H9 (cell line): ENCODE measurements around the gene SAMD7. TPM values are rescaled to one million over a fixed set of nuclear protein-coding genes. Genes with fewer than 3 reads are reported as not detected.

ENCODE experiments used
- DNase-seq: peaks from one replicate; pipeline ENCODE4 v3.0.0-alpha.2; 2017
- H2AFZ ChIP-seq: one replicate; pipeline ENCODE4 v1.6.1; 2013; ENCODE audit warnings: mild to moderate bottlenecking, low read length, control low read depth, moderate library complexity
- H2AK5ac ChIP-seq: 2 replicates; pipeline ENCODE4 v1.6.1; 2013; ENCODE audit warnings: low read length, control low read depth, mixed read lengths; ENCODE audit not compliant: insufficient read length
- H2BK120ac ChIP-seq: one replicate; pipeline ENCODE4 v1.6.1; 2013; ENCODE audit warnings: low read depth, mild to moderate bottlenecking, low read length, control low read depth, inconsistent platforms; ENCODE audit not compliant: poor library complexity, severe bottlenecking
- H2BK12ac ChIP-seq: 2 replicates; pipeline ENCODE4 v1.6.1; 2013; ENCODE audit warnings: low read length, control low read depth, mixed read lengths, low read depth; ENCODE audit not compliant: insufficient read length
- H2BK15ac ChIP-seq: 2 replicates; pipeline ENCODE4 v1.6.1; 2013; ENCODE audit warnings: low read depth, low read length, control low read depth
- H2BK20ac ChIP-seq: one replicate; pipeline ENCODE4 v1.6.1; 2013; ENCODE audit warnings: low read depth, mild to moderate bottlenecking, low read length, control low read depth, inconsistent platforms; ENCODE audit not compliant: poor library complexity, severe bottlenecking
- H2BK5ac ChIP-seq: 2 replicates; pipeline ENCODE4 v1.6.1; 2013; ENCODE audit warnings: low read length, control low read depth, mixed read lengths; ENCODE audit not compliant: insufficient read length
- H3K14ac ChIP-seq: 2 replicates; pipeline ENCODE4 v1.6.1; 2013; ENCODE audit warnings: low read length, control low read depth; ENCODE audit not compliant: insufficient read depth
- H3K18ac ChIP-seq: 2 replicates; pipeline ENCODE4 v1.6.1; 2013; ENCODE audit warnings: low read depth, mild to moderate bottlenecking, mixed read lengths, low read length, control low read depth; ENCODE audit not compliant: insufficient read length
- H3K23ac ChIP-seq: 2 replicates; pipeline ENCODE4 v1.6.1; 2013; ENCODE audit warnings: low read length, control low read depth, mixed read lengths, low read depth; ENCODE audit not compliant: insufficient read length
- H3K23me2 ChIP-seq: 2 replicates; pipeline ENCODE4 v1.6.1; 2013; ENCODE audit warnings: low read depth, mild to moderate bottlenecking, mixed read lengths, low read length, control low read depth; ENCODE audit not compliant: insufficient read length, poor library complexity, severe bottlenecking
- H3K27ac ChIP-seq: 2 replicates; pipeline ENCODE4 v1.5.1; 2013; ENCODE audit warnings: low read length, control low read depth, mixed read lengths, low read depth; ENCODE audit not compliant: insufficient read length
- H3K27me3 ChIP-seq: 2 replicates; pipeline ENCODE4 v1.6.1; 2013; ENCODE audit warnings: low read length, control low read depth, inconsistent platforms; ENCODE audit not compliant: insufficient read depth
- H3K4ac ChIP-seq: 2 replicates; pipeline ENCODE4 v1.6.1; 2013; ENCODE audit warnings: low read depth, mild to moderate bottlenecking, control low read depth, inconsistent platforms, low read length, moderate library complexity
- H3K4me1 ChIP-seq: 2 replicates; pipeline ENCODE4 v1.6.1; 2013; ENCODE audit warnings: low read length, control low read depth, inconsistent platforms; ENCODE audit not compliant: insufficient read depth
- H3K4me2 ChIP-seq: 2 replicates; pipeline ENCODE4 v1.6.1; 2013; ENCODE audit warnings: low read length, control low read depth, mixed read lengths; ENCODE audit not compliant: insufficient read length, insufficient read depth
- H3K56ac ChIP-seq: 2 replicates; pipeline ENCODE4 v1.6.1; 2013; ENCODE audit warnings: low read depth, mild to moderate bottlenecking, mixed read lengths, low read length, control low read depth; ENCODE audit not compliant: insufficient read length
- H3K79me1 ChIP-seq: 2 replicates; pipeline ENCODE4 v1.6.1; 2013; ENCODE audit warnings: low read depth, mild to moderate bottlenecking, moderate library complexity, low read length, control low read depth, inconsistent platforms; ENCODE audit not compliant: insufficient read depth, poor library complexity, severe bottlenecking
- H3K79me2 ChIP-seq: 2 replicates; pipeline ENCODE4 v1.6.1; 2013; ENCODE audit warnings: low read length, control low read depth, inconsistent platforms; ENCODE audit not compliant: insufficient read depth
- H3K9ac ChIP-seq: 2 replicates; pipeline ENCODE4 v1.6.1; 2013; ENCODE audit warnings: low read length, control low read depth, mixed read lengths; ENCODE audit not compliant: insufficient read length; ENCODE audit errors: extremely low read depth
- H3K9me3 ChIP-seq: one replicate; pipeline ENCODE4 v1.6.1; 2013; ENCODE audit warnings: low read depth, low read length, inconsistent platforms; ENCODE audit not compliant: control insufficient read depth
- H3T11ph ChIP-seq: one replicate; pipeline ENCODE4 v1.6.1; 2013; ENCODE audit warnings: mild to moderate bottlenecking, low read length, control low read depth, inconsistent platforms
- H4K20me1 ChIP-seq: one replicate; pipeline ENCODE4 v1.6.1; 2013; ENCODE audit not compliant: control insufficient read depth, insufficient read length, insufficient read depth
- H4K5ac ChIP-seq: 2 replicates; pipeline ENCODE4 v1.6.1; 2013; ENCODE audit warnings: low read depth, mild to moderate bottlenecking, mixed read lengths, low read length, control low read depth; ENCODE audit not compliant: insufficient read length
- H4K8ac ChIP-seq: replicated peaks from 2 replicates; pipeline ENCODE4 v1.6.1; 2013; ENCODE audit warnings: low read length, control low read depth, mixed read lengths, low read depth; ENCODE audit not compliant: insufficient read length
- H4K91ac ChIP-seq: 2 replicates; pipeline ENCODE4 v1.6.1; 2013; ENCODE audit warnings: low read depth, mild to moderate bottlenecking, moderate library complexity, mixed read lengths, low read length, control low read depth; ENCODE audit not compliant: insufficient read length
- H3K27ac Mint-ChIP-seq, 3 experiments: 2 replicates in 2 of 3; 3 replicates in 1 of 3; pipeline ENCODE4 v1.8.0; 2020 to 2021; ENCODE audit warnings: mixed read lengths in 3 of 3, mild to moderate bottlenecking in 1 of 3, moderate library complexity in 1 of 3
- H3K27me3 Mint-ChIP-seq: 2 replicates; pipeline ENCODE4 v1.8.0; 2021; ENCODE audit warnings: low read depth, mild to moderate bottlenecking, moderate library complexity, mixed read lengths
- H3K36me3 Mint-ChIP-seq, 3 experiments: 2 replicates in 2 of 3; 3 replicates in 1 of 3; pipeline ENCODE4 v1.8.0; 2020 to 2021; ENCODE audit warnings: low read depth in 3 of 3, mixed read lengths in 3 of 3; ENCODE audit not compliant: insufficient read depth in 1 of 3
- H3K4me1 Mint-ChIP-seq, 2 experiments: 2 replicates each; pipeline ENCODE4 v1.8.0; 2020; ENCODE audit warnings: mixed read lengths in 2 of 2
- H3K4me3 Mint-ChIP-seq, 2 experiments: 2 replicates in 1 of 2; 3 replicates in 1 of 2; pipeline ENCODE4 v1.8.0; 2020 to 2021; ENCODE audit warnings: mild to moderate bottlenecking in 2 of 2, mixed read lengths in 2 of 2, moderate library complexity in 1 of 2
- H3K9me3 Mint-ChIP-seq, 2 experiments: 2 replicates in 1 of 2; 3 replicates in 1 of 2; pipeline ENCODE4 v1.8.0; 2020; ENCODE audit warnings: mild to moderate bottlenecking in 2 of 2, mixed read lengths in 2 of 2, moderate library complexity in 1 of 2
- WGBS: extraction: QIAGEN DNeasy Blood & Tissue Kit; methylation state at CpG from one replicate; pipeline ENCODE4 v1.1.7; 2013; ENCODE audit warnings: missing lambda C conversion rate, low lambda C conversion rate, mixed read lengths; ENCODE audit not compliant: insufficient read length; ENCODE audit errors: extremely low coverage; 5-methylcytosine and 5-hydroxymethylcytosine counted together
- total RNA-seq: library from RNA; stranded (reverse); gene quantifications from 2 replicates; pipeline ENCODE4 v1.2.1, GENCODE V29; 2021
- TF ChIP-seq, protein P1 (sequence below): fragments of 200-600 bp; sonication (generic); conservative IDR thresholded peaks from 3 replicates; pipeline ENCODE4 v1.8.0; 2021; ENCODE audit warnings: antibody characterized with exemption, mild to moderate bottlenecking

Gene SAMD7
- total RNA-seq, 1 experiment from 2014 or later = not detected

DNA sequence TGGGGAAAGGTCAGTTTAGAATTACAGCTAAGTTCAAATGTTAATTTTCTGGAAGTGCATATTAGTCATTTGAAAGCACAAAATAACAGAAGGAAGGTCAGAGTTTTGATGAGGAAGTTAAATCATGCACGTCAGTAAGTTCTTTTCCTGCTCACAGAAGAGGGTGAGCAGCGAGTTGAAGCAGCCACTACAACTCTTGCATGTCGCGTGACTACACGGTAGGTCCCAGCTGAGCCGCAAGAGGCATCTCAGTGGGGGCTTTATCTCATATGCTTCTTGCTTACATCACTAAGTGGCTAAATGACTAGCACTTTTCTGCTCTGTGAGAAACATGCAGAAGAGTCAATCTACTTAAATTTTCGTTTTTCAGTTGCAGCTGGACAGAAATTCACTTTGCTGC lies 33.9 kb downstream of the SAMD7 start:
- Histone ChIP-seq H3K27me3 (no peaks in the 10 kb centered on the region), H3K4me1 (no peaks in the 10 kb centered on the region), H2AK5ac (no peak overlapping the region), H3K56ac (no peak overlapping the region), H4K91ac (no peak overlapping the region), H2BK20ac (no peak overlapping the region), H3K9me3 (no peaks in the 10 kb centered on the region), H4K20me1 (no peaks in the 10 kb centered on the region), H4K8ac (no peak overlapping the region), H3T11ph (no peak overlapping the region), H4K5ac (no peak overlapping the region), H3K79me2 (no peaks in the 10 kb centered on the region), H3K23me2 (no peaks in the 10 kb centered on the region), H3K9ac (no peak overlapping the region), H3K14ac (no peak overlapping the region), H3K79me1 (no peaks in the 10 kb centered on the region), H2BK15ac (no peak overlapping the region), H3K18ac (no peak overlapping the region), H3K27ac (no peak overlapping the region), H2BK5ac (no peak overlapping the region), H2BK12ac (no peak overlapping the region), H3K23ac (no peak overlapping the region), H3K4ac (no peak overlapping the region), H2AFZ (no peak overlapping the region), H3K4me2 (no peak overlapping the region), H2BK120ac (no peak overlapping the region)
- Mint-ChIP-seq H3K27me3 (no peaks in the 10 kb centered on the region; the same call in 1 of the 2 replicates), H3K27ac (no peak overlapping the region), H3K4me3 (no peak overlapping the region), H3K36me3 (no peaks in the 10 kb centered on the region; a peak in 2 of 7 replicates), H3K9me3 (peaks cover 0 to 3% of the 10 kb centered on the region in 2 experiments; a peak in 1 of 5 replicates), H3K4me1 (peaks cover 0 to 2% of the 10 kb centered on the region in 2 experiments; a peak in 1 of 4 replicates)
- TF ChIP-seq, protein P1, sequence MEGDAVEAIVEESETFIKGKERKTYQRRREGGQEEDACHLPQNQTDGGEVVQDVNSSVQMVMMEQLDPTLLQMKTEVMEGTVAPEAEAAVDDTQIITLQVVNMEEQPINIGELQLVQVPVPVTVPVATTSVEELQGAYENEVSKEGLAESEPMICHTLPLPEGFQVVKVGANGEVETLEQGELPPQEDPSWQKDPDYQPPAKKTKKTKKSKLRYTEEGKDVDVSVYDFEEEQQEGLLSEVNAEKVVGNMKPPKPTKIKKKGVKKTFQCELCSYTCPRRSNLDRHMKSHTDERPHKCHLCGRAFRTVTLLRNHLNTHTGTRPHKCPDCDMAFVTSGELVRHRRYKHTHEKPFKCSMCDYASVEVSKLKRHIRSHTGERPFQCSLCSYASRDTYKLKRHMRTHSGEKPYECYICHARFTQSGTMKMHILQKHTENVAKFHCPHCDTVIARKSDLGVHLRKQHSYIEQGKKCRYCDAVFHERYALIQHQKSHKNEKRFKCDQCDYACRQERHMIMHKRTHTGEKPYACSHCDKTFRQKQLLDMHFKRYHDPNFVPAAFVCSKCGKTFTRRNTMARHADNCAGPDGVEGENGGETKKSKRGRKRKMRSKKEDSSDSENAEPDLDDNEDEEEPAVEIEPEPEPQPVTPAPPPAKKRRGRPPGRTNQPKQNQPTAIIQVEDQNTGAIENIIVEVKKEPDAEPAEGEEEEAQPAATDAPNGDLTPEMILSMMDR = no peak
- no CpG with 5 or more reads among the region's 7 CpGs for WGBS
- DNase-seq = no peak
